GM18499 (cell line): ENCODE data around the gene CRABP2.

Source experiments
- ATAC-seq: cut with Tn5 transposase; IDR thresholded peaks from one replicate; pipeline ENCODE4 v1.9.1; 2021; ENCODE audit warnings: moderate number of reproducible peaks; ENCODE audit not compliant: insufficient read depth, unreplicated experiment

The CRABP2 gene

GRCh38 chr1:156692925-156693847 is 12.2 kb downstream of the CRABP2 start:
- ATAC-seq, result no peak

GRCh38 chr1:156692441-156692924 is 12.9 kb downstream of the CRABP2 start:
- no peak for ATAC-seq

- no peak for ATAC-seq
Observed at GRCh38 chr1:156691665-156692440, 13.5 kb downstream of the CRABP2 start.

- ATAC-seq, result no peak
Observed at GRCh38 chr1:156691191-156691590, 14.2 kb downstream of the CRABP2 start.

GRCh38 chr1:156690675-156691036 is 14.7 kb downstream of the CRABP2 start:
- ATAC-seq, result no peak

- ATAC-seq, result no peak
Observed at GRCh38 chr1:156689953-156690674, 15.3 kb downstream of the CRABP2 start.

GRCh38 chr1:156689035-156689952 is 16.1 kb downstream of the CRABP2 start:
- ATAC-seq, result no peak

- no peak for ATAC-seq
Observed at GRCh38 chr1:156684227-156684782, 21.1 kb downstream of the CRABP2 start.

- no peak for ATAC-seq
Observed at GRCh38 chr1:156682166-156682890, 23.1 kb downstream of the CRABP2 start.

- no peak for ATAC-seq
Observed at GRCh38 chr1:156681196-156681960, 24.0 kb downstream of the CRABP2 start.

GRCh38 chr1:156680056-156680455 is 25.3 kb downstream of the CRABP2 start:
- no peak for ATAC-seq

- ATAC-seq, result no peak
Observed at GRCh38 chr1:156677616-156678596, 27.5 kb downstream of the CRABP2 start.

GRCh38 chr1:156676820-156677615 is 28.4 kb downstream of the CRABP2 start, which contains the start of gene NES:
Gene NES, minus strand, starts transcription at chr1:156677407. Its CDS starts 143 bp downstream, at chr1:156677264.
- no peak for ATAC-seq

GRCh38 chr1:156676114-156676819 is 29.1 kb downstream of the CRABP2 start:
- no peak for ATAC-seq
